ENCODE results near the gene UVSSA. TPM values are rescaled to one million over a fixed set of nuclear protein-coding genes. Genes with fewer than 3 reads are reported as not detected.
"Not testable (repeated sequence)": the region's sequence is repeated elsewhere in the genome, so short reads cannot be mapped to it uniquely, and the experiment has no call there.

Gene UVSSA
- total RNA-seq, 1 donor from 2014 or later, result 48.1 TPM

DNA sequence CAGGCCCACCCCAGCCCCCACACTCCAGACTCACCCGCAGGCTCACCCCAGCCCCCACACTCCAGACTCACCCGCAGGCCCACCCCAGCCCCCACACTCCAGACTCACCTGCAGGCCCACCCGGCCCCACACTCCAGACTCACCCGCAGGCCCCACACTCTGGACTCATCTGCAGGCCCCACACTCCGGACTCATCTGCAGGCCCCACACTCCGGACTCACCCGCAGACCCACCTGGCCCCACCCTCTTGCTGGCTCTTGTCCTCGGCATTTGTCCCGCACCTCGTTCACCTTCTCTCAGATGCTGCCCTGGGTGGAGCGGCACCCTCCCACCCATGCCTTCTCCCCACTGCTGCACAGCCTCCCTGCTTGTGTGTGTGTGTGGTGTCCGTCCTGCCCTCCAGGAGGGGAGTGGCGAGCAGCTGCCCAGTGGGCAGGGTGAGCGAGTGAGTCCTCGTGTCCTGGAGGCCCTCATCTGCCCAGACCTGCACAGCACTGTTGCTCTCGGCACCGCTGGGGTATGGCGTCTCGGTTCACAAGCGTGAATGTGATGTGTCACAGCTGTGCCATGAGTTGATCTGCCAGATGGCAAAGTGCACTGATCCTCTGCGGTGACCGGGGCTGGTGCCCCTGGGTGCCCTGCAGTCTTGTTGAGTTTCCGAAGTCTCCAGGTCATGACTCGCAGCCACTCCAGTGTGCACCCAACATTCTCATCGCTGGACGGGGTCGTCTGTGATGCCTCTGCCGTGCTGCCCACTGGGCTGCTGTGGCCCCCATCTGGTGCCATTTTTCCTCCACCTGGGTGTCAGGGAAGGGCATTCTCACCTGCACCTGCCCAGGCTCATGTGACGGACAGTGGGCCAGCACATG lies 29.6 kb upstream of the UVSSA start:
- DNase-seq (ENCODE audit: low spot score), result no peak

GRCh38 chr4:1318046-1318375 lies 29.0 kb upstream of the UVSSA start:
- DNase-seq (ENCODE audit: low spot score), result no peak

DNA sequence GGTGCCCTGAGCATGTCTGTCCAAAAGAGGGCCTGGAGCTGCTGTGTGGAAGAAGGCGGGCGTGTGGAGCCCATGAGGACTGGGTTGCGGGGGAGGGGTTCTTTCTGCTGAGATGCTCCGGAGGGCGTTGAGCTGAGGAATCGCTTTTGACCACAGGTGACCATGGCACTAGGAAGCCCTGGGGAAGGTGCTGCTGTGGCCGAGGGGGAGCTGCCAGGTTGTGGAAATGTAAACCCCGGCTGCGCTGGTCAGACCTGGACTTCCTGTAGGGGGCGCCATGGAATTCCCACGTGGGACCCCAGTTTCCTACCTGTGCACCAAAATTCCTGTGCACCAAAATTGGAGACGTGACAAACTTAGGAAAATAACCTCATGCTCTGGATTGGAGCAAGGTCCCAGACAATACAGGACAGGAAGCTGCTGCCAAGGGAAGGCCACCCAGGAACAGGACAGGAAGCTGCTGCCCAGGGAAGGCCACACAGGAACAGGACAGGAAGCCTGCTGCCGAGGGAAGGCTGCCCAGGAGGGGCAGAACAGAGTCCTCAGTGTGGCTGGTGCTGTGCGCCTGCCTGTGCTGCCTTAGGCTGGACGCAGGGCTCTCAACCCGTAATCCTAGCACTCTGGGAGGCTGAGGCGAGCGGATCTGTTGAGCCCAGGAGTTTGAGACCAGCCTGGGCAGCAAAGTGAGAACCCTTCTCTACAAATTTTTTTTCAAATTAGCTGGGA lies 28.4 kb upstream of the UVSSA start:
- DNase-seq (ENCODE audit: low spot score), result no peak

- DNase-seq (ENCODE audit: low spot score), result no peak
Measured at GRCh38 chr4:1321486-1321885, 25.5 kb upstream of the UVSSA start.

GRCh38 chr4:1321946-1322650 lies 24.9 kb upstream of the UVSSA start:
- DNase-seq (ENCODE audit: low spot score), result no peak

GRCh38 chr4:1323280-1323634 lies 23.8 kb upstream of the UVSSA start:
- no peak for DNase-seq (ENCODE audit: low spot score)

GRCh38 chr4:1323635-1324442 lies 23.2 kb upstream of the UVSSA start:
- no peak for DNase-seq (ENCODE audit: low spot score)

DNA sequence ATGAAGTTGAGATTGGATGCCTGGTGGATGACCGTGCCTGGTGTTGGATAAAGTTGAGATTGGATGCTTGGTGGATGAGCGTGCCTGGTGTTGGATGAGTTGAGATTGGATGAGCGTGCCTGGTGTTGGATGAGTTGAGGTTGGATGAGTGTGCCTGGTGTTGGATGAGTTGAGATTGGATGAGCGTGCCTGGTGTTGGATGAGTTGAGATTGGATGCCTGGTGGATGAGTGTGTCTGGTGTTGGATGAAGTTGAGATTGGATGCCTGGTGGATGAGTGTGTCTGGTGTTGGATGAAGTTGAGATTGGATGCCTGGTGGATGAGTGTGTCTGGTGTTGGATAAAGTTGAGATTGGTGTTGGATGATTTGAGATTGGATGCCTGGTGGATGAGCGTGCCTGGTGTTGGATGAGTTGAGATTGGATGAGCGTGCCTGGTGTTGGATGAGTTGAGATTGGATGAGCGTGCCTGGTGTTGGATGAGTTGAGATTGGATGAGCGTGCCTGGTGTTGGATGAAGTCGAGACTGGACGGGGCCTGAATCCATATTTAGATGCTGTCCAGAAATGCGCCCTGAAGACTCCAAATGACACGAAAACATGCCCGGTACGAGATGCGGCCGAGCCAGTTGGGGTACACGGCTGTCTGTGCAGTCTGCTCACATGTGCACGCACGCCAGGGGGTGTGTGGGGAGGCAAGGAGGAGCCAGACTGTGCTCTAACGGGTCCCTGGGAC lies 22.4 kb upstream of the UVSSA start:
- not testable (repeated sequence) for DNase-seq (ENCODE audit: low spot score)

DNA sequence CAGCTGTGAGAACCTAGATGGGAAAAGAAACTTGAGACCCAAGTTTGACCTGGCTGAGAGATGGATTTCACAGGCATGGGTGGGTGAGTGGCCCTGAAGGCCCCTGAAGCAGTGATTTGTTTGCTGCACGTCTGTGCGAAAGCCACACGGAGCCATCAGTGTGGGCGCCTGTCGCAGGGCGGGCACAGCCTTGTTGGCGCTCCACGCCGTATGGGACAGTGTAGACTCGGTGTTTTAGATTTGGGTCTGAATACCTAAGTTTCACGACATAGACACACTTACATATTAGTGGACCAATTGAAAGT lies 21.9 kb upstream of the UVSSA start:
- no peak for DNase-seq (ENCODE audit: low spot score)

DNA sequence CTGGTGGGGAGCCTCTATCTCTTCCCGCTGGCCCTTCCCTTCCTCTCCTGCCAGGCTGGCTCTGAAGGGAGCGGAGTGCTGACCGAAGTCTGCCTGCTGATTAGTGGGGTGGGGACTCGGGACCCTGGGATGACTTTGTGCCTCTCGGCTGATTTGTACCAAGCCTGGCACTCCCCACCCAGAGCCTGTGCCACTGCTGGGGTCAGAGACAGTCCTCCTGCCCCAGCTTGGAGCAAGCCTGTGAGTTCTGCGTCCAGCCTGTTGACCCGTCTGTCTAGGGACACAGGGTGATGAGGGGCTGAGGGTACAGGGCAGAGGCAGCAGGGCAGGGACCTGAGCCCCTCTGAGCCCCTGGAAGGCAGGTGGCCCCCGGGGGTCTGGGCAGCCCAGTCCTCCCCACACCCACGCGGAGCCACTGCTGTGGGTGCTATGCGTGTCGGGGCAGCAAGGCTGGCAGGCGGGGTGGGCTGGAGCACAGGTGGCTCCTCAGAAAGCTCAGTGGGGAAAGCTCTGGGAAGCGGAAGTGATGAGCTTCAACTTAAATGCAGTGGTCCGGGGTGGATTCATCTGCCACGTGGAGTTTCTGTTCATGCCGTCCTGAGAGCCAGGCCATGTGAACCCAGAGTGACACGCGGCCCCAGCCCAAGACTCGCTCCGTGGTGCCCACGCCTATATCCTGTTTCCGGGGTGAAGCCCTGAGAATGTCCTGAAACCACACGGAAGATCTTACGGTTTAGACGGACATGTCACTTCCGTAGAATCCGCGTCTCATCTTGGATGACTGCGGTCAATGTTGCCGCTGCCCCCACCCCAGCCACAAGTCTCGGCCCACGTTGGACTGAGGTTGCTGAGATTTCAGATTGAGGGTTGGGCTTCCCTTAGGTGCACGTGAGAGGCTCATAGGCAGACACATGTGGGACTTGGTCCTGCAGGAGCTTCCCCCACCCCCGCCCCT lies 21.1 kb upstream of the UVSSA start:
- DNase-seq (ENCODE audit: low spot score), result no peak

GRCh38 chr4:1326751-1327525 lies 20.1 kb upstream of the UVSSA start:
- no peak for DNase-seq (ENCODE audit: low spot score)

GRCh38 chr4:1327526-1328266 lies 19.3 kb upstream of the UVSSA start:
- no peak for DNase-seq (ENCODE audit: low spot score)

DNA sequence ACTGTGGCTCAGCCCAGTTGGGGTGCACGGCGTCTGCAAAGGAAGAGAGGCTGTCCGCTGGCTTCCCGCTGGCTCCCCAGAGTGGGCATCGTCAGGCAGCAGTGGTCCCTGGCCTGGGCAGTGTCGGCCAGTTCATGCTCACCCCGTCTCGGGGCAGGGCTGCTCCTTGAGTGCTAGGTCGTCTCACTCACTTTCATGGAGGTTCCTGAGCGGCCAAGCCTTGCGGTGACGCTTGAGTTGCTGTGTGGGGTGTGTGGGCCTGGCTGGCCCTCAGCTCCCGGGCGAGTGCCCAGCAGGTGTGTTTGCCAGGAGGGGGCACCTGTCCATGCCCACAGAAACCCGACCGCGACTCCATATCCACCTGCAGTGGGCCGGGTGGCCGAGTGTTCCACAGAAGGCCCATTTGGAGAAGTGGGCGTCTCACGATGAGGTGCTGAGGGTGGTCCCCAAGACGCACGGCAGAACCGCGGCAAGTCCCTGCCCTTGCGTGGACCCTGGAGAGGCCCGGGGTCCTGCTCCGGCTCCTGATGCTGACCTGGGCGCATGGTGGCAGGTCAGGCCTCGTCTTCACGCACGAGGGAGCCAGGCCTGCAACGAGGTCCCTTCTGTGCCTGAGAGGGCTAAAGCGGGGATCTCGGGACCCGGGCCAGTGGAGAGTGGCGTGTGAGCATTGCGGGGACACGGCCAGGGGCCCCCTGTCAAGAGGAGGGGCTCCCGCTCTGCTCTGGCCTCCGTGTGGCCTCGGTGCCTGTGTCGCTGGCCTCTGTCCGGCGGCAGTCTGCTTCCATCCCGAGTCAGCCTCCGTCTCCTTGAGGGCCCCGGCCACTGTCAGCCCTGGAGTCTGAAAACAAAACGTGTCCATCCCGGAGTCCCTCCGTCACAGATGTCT lies 18.5 kb upstream of the UVSSA start:
- DNase-seq (ENCODE audit: low spot score), result no peak

GRCh38 chr4:1329408-1330371 lies 17.3 kb upstream of the UVSSA start:
- no peak for DNase-seq (ENCODE audit: low spot score)

DNA sequence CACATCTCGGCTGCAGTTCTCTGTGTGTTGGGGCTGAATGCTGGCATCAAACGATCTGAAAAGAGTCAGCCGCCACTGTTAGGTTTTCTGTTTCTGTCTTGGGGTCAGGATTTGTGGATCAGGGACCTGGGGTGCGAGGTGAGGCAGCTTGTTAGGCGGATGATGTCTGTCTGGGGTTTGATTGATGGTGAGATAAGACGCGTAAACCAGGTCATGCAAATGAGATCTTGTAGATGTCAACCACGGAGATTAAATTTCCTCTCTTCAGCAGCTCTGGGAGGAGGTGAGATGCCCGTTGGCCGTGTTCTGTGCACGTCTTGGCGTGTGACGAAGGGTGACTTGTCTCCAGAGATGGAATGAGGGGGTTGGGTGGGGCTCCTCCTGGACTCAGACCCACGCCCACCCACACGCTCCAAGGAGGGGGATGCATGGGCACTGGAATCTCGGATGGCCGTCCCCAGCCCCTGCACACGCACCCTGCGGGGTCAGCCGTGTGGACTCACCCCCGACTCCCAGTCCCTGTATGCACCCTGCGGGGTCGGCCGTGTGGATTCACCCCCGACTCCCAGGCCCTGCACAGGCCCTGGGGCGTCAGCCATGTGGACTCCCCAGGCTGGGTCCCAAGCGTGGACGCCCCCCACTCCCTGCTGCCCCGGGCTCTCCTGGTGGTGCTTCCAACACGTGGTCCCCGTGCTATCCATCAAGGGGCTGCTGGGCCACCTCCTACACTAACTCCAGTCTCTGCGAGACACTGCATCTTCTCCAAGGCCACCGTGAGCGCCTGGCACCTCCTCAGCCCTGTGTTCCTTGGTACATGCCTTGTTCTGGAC lies 16.0 kb upstream of the UVSSA start:
- DNase-seq (ENCODE audit: low spot score), result no peak
